Common myeloid progenitor, CD34-positive (primary cell): ENCODE data around the gene B4GALNT1.
"Not testable (repeated sequence)": the region's sequence is repeated elsewhere in the genome, so short reads cannot be mapped to it uniquely, and the experiment has no call there.

Source experiments
- CTCF ChIA-PET: fragments of 350-600 bp; sonication (Branson Sonifier 250); formaldehyde crosslinking; loops from one replicate; lab custom pipeline; 2021; ENCODE audit warnings: antibody characterized with exemption; lab: Charles Lee
- POLR2A ChIA-PET: fragments of 350-600 bp; sonication (Branson Sonifier 250); formaldehyde crosslinking; loops from one replicate; lab custom pipeline; 2021; ENCODE audit warnings: antibody characterized with exemption; lab: Charles Lee
- DNase-seq, 3 donors: peaks; one replicate each; pipeline versions ENCODE4 v3.0.0 to v3.0.0-alpha.2; 2013
- H3K27ac ChIP-seq, 2 experiments: 1 replicate in 1 of 2; 2 replicates in 1 of 2; pipeline ENCODE4 v1.7.0; 2013; ENCODE audit warnings: inconsistent platforms in 2 of 2, low read length in 2 of 2, mild to moderate bottlenecking in 2 of 2, low read depth in 1 of 2, moderate library complexity in 1 of 2; ENCODE audit not compliant: severe bottlenecking in 2 of 2, insufficient read depth in 1 of 2, poor library complexity in 1 of 2
- H3K27me3 ChIP-seq, 5 experiments: replicated peaks in 2 of 5; 1 replicate in 3 of 5; 2 replicates in 2 of 5; pipeline versions ENCODE4 v1.6.1 to v1.7.0; 2013; ENCODE audit warnings: low read length in 4 of 5, mild to moderate bottlenecking in 2 of 5, moderate library complexity in 2 of 5, inconsistent platforms in 1 of 5; ENCODE audit not compliant: insufficient read depth in 5 of 5, control insufficient read depth in 4 of 5
- H3K36me3 ChIP-seq, 4 experiments: 1 replicate in 2 of 4; 2 replicates in 2 of 4; pipeline versions ENCODE4 v1.6.1 to v1.7.0; 2013; ENCODE audit warnings: low read length in 3 of 4, control low read depth in 1 of 4, mild to moderate bottlenecking in 1 of 4; ENCODE audit not compliant: control insufficient read depth in 4 of 4, insufficient read depth in 4 of 4
- H3K4me1 ChIP-seq, 4 experiments: 1 replicate in 3 of 4; 2 replicates in 1 of 4; pipeline versions ENCODE4 v1.6.1 to v1.7.1; 2013; ENCODE audit warnings: low read length in 3 of 4, mild to moderate bottlenecking in 3 of 4, control low read depth in 1 of 4, inconsistent platforms in 1 of 4, moderate library complexity in 1 of 4; ENCODE audit not compliant: control insufficient read depth in 4 of 4, insufficient read depth in 4 of 4; ENCODE audit errors: control extremely low read depth in 1 of 4
- H3K4me3 ChIP-seq, 7 experiments: 1 replicate in 4 of 7; 2 replicates in 3 of 7; pipeline versions ENCODE4 v1.5.1 to v1.7.0; 2013; ENCODE audit warnings: mild to moderate bottlenecking in 7 of 7, low read length in 6 of 7, moderate library complexity in 6 of 7, inconsistent platforms in 2 of 7, low read depth in 2 of 7, control low read depth in 1 of 7; ENCODE audit not compliant: insufficient read depth in 4 of 7, control insufficient read depth in 1 of 7; ENCODE audit errors: extremely low read depth in 1 of 7
- H3K9me3 ChIP-seq, 5 experiments: 1 replicate in 4 of 5; 2 replicates in 1 of 5; pipeline versions ENCODE4 v1.6.1 to v1.7.1; 2013; ENCODE audit warnings: low read length in 4 of 5, mild to moderate bottlenecking in 2 of 5, inconsistent platforms in 1 of 5, low read depth in 1 of 5, moderate library complexity in 1 of 5; ENCODE audit not compliant: control insufficient read depth in 4 of 5, insufficient read depth in 2 of 5; ENCODE audit errors: control extremely low read depth in 1 of 5
- WGBS: methylation state at CpG from one replicate; pipeline ENCODE4 v1.1.5; 2013; ENCODE audit not compliant: insufficient coverage; 5-methylcytosine and 5-hydroxymethylcytosine counted together

B4GALNT1 gene

GRCh38 chr12:57593187-57593586 lies 39.8 kb downstream of the B4GALNT1 start:
- no peak for DNase-seq
- POLR2A ChIA-PET: interaction anchor here (0.6 kb wide), 1 partner anchor 19 kb away, joined by 3 read pairs; no protein-coding TSS in a partner anchor
- H3K27ac ChIP-seq: no peak overlapping the region
- H3K9me3 ChIP-seq: no peaks in the 10 kb centered on the region
- H3K27me3 ChIP-seq: peaks cover 0 to under 1% (median 0%) of the 10 kb centered on the region in 5 experiments
- no peak overlapping the region for H3K4me3 ChIP-seq
- peaks cover 5 to 22% (median 14%) of the 10 kb centered on the region in 4 experiments for H3K4me1 ChIP-seq
- CTCF ChIA-PET: interaction anchor here (0.7 to 3.7 kb wide), 13 partner anchors 10 to 135 kb away, joined by 3 to 37 read pairs (median 4); partner anchors contain the start of gene B4GALNT1
- peaks cover 8 to 24% (median 10%) of the 10 kb centered on the region in 4 experiments for H3K36me3 ChIP-seq
- WGBS: no CpG with 5 or more reads among the region's 4 CpGs

- Histone ChIP-seq H3K27me3 (peaks cover 0 to 2% (median 0%) of the 10 kb centered on the region in 5 experiments), H3K4me3 (no peak overlapping the region), H3K36me3 (peaks cover 8 to 21% (median 8%) of the 10 kb centered on the region in 4 experiments), H3K9me3 (no peaks in the 10 kb centered on the region), H3K4me1 (peaks cover 5 to 22% (median 14%) of the 10 kb centered on the region in 4 experiments), H3K27ac (no peak overlapping the region)
- CTCF ChIA-PET: interaction anchor here (0.7 to 3.7 kb wide), 16 partner anchors 8 to 164 kb away, joined by 3 to 37 read pairs (median 4); partner anchors contain the start of gene B4GALNT1
- DNase-seq: no peak
- 100% methylated on average over 1 of the region's 2 CpGs for WGBS
- POLR2A ChIA-PET: interaction anchor here (0.6 kb wide), 1 partner anchor 19 kb away, joined by 3 read pairs; no protein-coding TSS in a partner anchor
Measured at GRCh38 chr12:57592551-57593165, 40.3 kb downstream of the B4GALNT1 start.

- 91% methylated on average over 7 of the region's 10 CpGs for WGBS
- POLR2A ChIA-PET: no interaction called here
- no peak for DNase-seq
- H3K9me3 ChIP-seq: no peaks in the 10 kb centered on the region
- H3K36me3 ChIP-seq: peaks cover 4 to 18% (median 8%) of the 10 kb centered on the region in 4 experiments
- peaks cover 0 to 6% (median 4%) of the 10 kb centered on the region in 5 experiments for H3K27me3 ChIP-seq
- H3K4me3 ChIP-seq: peak overlapping the region; percentile 64 to 91 (median 84)
- H3K4me1 ChIP-seq: peaks cover 5 to 22% (median 14%) of the 10 kb centered on the region in 4 experiments
- CTCF ChIA-PET: interaction anchor here (1.0 to 3.7 kb wide), 8 partner anchors 9 to 165 kb away, joined by 3 to 37 read pairs (median 6); no protein-coding TSS in a partner anchor
- peak overlapping the region in 1 of 2 experiments; percentile 66 for H3K27ac ChIP-seq
Measured at GRCh38 chr12:57591782-57592325, 41.1 kb downstream of the B4GALNT1 start.

- H3K27ac ChIP-seq: peak within 1 kb of the TSS in 1 of 2 experiments; percentile 66
- POLR2A ChIA-PET: no interaction called here
- H3K9me3 ChIP-seq: no peaks in the 10 kb centered on the region
- H3K36me3 ChIP-seq: peaks cover 4 to 11% (median 6%) of the 10 kb centered on the region in 4 experiments
- peak within 1 kb of the TSS; percentile 64 to 91 (median 84) for H3K4me3 ChIP-seq
- under 1% methylated on average over 61 of the region's 69 CpGs for WGBS
- CTCF ChIA-PET: interaction anchor here (0.6 to 3.7 kb wide), 8 partner anchors 8 to 1679 kb away, joined by 3 to 37 read pairs (median 3); no protein-coding TSS in a partner anchor
- H3K27me3 ChIP-seq: peaks cover 0 to 6% (median 4%) of the 10 kb centered on the region in 5 experiments
- H3K4me1 ChIP-seq: peaks cover 5 to 22% (median 14%) of the 10 kb centered on the region in 4 experiments
- DNase-seq: peak; percentile 36 to 53 (median 42)
Measured at GRCh38 chr12:57590864-57591781, 41.9 kb downstream of the B4GALNT1 start, which contains the start of gene PIP4K2C. Gene PIP4K2C, plus strand, starts transcription at chr12:57591192. Its CDS starts 98 bp downstream, at chr12:57591290.

GRCh38 chr12:57590479-57590863 lies 42.5 kb downstream of the B4GALNT1 start:
- no peak for DNase-seq
- ChIA-PET CTCF (interaction anchor here (0.6 to 2.9 kb wide), 6 partner anchors 10 to 1678 kb away, joined by 3 to 10 read pairs (median 3); no protein-coding TSS in a partner anchor), POLR2A (no interaction called here)
- Histone ChIP-seq H3K27me3 (peaks cover 0 to 8% (median 4%) of the 10 kb centered on the region in 5 experiments), H3K4me3 (peak overlapping the region; percentile 64 to 91 (median 84)), H3K9me3 (no peaks in the 10 kb centered on the region), H3K36me3 (peaks cover 0 to 5% (median 2%) of the 10 kb centered on the region in 4 experiments), H3K27ac (peak overlapping the region in 1 of 2 experiments; percentile 66), H3K4me1 (peaks cover 5 to 22% (median 14%) of the 10 kb centered on the region in 4 experiments)
- no CpG with 5 or more reads among the region's 2 CpGs for WGBS

- POLR2A ChIA-PET: not testable (repeated sequence)
Measured at GRCh38 chr12:57588951-57589610, 43.9 kb downstream of the B4GALNT1 start.

More at GRCh38 chr12:57588951-57589610, 43.9 kb downstream of the B4GALNT1 start:
- Histone ChIP-seq H3K4me1 (peaks cover 5 to 22% (median 14%) of the 10 kb centered on the region in 4 experiments), H3K27me3 (peaks cover 0 to 17% (median 4%) of the 10 kb centered on the region in 5 experiments)
- not testable (repeated sequence) for H3K36me3 ChIP-seq, H3K27ac ChIP-seq, H3K9me3 ChIP-seq, DNase-seq, H3K4me3 ChIP-seq
- 97% methylated on average over 14 of the region's 15 CpGs for WGBS
- CTCF ChIA-PET: interaction anchor here (1.1 to 2.5 kb wide), 4 partner anchors 14 to 128 kb away, joined by 3 to 6 read pairs (median 3); no protein-coding TSS in a partner anchor
